HG02852 (cell line): ENCODE measurements around the gene HYCC2.
"Not testable (repeated sequence)": the region's sequence is repeated elsewhere in the genome, so short reads cannot be mapped to it uniquely, and the experiment has no call there.

Experiments used
- ATAC-seq: cut with Tn5 transposase; IDR thresholded peaks from one replicate; pipeline ENCODE4 v1.9.1; 2021; ENCODE audit warnings: mild to moderate bottlenecking, moderate library complexity; ENCODE audit not compliant: unreplicated experiment

HYCC2 gene

DNA sequence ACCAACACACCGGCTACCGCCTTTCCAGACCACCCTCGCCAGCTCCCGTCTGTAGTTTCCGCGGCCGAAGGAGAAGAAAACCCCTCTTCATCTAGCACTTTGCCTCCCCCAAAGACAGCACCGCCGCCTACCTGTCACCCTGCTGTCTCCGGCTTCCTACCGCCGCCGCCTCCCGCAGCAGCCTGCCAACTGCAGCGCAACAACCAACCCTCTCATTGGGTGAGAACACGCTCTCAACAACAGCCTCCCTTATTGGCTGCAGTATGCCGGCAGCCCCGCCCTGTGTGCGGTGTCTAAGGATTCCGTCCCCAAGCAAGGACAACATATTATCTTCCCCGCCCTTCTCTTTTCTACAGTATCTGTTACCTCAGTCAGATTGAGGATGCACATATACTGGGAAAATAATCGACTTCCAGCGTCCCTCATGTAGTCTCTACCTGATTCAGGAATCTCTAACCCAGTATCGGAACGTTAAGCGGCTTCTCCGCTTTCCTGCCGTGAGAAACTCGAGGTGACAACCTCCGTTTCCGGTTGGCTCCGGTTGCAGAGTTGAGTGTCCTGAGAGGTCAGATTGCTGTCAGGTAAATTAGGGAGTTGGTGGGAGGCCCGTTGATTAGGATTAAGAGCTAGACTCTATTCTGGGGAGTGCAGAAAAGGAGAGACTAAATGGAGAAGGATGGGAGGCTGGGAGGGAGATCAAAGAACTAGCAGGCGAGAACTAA lies at the start of gene HYCC2, which contains the start of gene NDUFB3:
HYCC2 (minus strand) TSS at position 193 of the 722 bp plus-strand sequence. CDS start 47,662 bp downstream, outside the sequence.
NDUFB3 (plus strand) TSS at position 523 of the 722 bp plus-strand sequence. CDS start 6,882 bp downstream, outside the sequence.
- ATAC-seq = peak; percentile 99

DNA sequence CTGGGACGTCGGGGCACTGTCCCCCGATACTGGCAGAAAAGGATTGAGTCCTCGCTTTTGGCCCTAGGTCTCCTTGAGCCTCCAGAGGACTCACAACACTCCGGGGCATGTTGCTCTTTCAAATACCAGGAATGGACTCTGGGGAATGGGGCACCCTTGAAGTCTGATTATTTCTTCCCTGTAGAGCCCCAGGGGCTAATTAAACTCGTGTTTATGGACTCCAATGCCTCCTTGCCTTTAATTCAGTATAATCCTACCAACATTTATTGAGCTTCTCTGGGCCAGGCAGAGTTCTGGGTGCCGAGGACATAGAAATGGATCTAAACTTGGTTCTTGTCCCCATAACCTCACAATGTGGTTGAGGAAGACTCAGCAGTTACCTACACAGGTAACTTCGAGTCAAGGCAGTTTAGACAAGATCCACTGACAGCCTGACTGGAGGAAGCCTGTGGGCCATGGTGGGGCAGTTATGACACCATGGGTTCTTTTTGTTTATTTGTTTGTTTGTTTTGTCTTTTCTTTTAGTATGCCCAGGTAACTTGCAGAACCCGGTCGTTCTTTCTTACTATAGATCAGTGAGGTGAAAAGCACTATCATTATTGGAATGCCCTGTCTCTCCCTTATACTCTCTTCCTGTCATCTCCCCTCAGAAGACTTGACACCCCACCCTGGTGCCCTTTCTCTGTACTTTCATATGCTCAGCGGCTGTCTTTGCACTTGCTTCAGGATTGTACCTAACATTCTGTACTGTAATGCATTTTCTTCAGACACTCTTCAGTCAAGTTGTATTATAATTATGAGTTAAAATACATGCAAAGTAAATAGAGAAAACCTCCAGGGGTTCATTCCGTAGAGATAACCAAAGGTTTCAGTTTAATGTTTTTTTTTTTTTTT lies 47.7 kb upstream of the HYCC2 start:
- ATAC-seq = no peak

DNA sequence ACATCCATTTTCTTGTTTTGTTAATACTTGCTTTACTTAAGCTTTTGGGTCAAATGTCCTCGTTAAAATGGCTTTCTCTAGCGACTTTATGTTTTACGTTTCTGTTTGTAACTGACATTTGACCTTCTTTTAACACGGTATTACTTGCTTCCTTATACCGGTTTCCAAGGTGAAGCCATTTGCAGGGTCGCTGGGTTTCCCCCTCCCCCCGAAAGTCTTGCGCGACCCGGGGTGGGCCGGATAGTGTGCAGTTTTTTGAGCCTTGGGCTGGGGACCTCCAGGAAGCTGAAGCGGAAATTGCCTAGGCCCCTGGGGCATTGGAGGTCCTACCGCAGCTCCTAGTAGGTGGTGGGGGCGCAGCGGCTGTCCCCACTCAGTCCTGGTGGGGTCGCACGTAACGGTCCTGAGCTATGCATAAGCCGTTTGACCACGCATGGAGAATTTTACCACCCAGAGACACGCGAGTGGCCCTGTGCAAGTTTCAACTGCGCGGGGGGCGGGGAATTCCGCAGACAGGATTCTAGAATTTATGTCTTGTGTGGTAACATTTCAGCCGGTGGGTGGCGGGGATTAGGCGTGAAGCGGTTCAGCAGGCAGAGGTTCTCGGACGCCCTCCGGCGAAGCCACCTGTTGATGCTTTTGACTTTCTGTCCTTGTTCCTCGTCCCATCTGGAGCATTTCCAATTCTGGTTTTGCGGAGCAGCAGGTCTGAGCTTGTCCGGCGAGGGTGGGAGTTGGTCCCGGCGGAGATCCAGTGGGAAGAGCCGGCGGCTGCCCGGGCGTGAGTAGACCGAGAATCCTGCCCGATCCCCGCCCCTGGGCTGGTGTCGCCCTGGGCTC lies 46.9 kb upstream of the HYCC2 start:
- peak; percentile 48 for ATAC-seq

DNA sequence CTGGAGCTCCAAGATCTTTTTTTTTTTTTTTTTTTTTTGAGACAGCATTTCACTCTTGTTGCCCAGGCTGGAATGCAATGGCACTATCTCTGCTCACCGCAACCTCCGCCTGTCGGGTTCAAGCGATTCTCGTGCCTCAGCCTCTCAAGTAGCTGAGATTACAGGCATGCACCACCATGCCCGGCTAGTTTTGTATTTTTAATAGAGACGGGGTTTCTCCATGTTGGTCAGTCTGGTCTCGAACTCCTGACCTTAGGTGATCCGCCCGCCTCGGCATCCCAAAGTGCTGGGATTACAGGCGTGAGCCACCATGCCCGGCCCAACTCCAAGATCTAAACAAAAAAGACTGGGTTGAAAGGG lies 46.2 kb upstream of the HYCC2 start:
- ATAC-seq = not testable (repeated sequence)

DNA sequence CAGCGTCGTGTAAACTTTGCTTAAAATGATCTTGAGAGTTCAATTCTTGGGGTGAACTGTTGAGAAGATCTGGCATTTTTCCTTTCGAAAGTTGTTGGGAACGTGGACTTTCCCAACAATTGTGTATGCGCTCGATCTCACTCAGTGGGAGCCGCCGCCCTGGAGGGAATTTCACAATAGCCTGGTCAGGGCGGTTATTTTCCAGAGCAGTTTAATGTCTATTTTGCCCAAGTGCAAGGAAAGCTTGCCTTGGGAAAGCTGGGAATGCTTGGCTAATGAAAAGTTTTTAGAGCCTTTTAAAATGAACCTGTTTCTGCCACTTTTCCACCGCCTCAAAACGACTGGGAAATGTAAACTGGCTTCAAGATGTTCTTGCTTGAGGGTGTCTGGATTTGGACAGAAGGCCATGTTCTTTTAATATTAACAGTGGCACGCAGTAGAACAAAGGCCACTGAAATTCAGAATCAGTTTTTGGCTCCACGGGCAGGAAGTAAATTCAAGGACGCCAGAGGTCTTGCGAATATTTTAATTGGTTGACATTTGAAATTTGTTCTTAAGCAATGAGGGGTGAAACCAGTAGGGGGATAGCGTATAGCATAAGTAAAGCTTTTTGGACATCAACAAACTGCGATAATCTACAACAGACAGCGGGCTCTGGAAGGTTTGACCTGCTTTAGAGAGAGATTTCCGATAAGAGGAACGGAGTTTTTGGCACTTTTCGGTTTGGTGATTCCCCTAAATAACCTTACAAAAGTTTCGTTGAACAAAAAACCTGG lies 45.7 kb upstream of the HYCC2 start:
- no peak for ATAC-seq

DNA sequence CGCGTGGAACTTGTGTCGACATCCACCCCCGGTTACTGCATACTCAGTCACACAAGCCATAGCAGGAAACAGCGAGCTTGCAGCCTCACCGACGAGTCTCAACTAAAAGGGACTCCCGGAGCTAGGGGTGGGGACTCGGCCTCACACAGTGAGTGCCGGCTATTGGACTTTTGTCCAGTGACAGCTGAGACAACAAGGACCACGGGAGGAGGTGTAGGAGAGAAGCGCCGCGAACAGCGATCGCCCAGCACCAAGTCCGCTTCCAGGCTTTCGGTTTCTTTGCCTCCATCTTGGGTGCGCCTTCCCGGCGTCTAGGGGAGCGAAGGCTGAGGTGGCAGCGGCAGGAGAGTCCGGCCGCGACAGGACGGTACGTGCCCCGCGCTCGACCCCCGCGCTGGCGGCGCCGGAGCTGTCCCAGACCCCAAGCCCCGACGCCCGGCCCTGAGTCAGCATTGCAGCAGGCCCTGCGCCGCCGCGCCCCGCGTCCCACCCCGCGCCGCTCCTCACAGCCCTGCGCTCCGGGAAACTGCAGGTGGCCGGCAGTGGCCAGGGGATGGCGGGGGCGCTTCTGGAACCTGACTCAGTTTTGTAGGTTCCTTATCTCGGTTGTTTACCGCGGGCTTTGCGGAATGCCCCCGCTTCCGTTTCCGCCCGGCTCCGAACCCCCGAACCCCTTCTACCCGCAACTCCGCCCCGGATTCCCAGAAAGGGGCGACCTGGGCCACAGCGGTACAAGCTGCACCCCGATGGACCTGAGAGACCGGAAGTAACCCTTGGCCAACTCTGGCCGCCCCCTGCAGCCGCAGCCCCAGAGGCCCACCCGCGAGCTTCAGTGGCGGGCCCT lies 44.9 kb upstream of the HYCC2 start, which contains the start of gene CFLAR:
CFLAR (plus strand) TSS at position 50 of the 844 bp plus-strand sequence. CDS start 13,702 bp downstream, outside the sequence.
- ATAC-seq = peak; percentile 40

DNA sequence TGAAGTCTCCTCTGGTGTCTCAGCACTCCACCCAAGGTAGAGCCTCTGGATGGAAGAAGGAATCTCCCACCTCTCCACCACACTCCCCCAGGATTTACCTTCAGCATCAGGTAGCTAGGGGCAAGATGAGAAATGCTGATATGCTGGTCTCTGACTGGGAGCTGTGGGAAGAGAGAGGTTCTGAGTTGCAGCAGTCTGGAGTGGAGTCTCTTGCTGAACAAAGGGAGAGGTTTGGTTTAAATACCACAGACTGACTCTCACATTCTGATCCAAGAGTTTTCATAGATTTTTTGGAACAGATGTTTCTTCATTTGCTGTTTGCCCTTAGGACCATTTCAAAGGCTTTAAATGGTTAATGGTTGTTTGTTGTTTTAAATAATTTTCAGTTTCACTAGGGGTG lies 43.4 kb upstream of the HYCC2 start:
- no peak for ATAC-seq

DNA sequence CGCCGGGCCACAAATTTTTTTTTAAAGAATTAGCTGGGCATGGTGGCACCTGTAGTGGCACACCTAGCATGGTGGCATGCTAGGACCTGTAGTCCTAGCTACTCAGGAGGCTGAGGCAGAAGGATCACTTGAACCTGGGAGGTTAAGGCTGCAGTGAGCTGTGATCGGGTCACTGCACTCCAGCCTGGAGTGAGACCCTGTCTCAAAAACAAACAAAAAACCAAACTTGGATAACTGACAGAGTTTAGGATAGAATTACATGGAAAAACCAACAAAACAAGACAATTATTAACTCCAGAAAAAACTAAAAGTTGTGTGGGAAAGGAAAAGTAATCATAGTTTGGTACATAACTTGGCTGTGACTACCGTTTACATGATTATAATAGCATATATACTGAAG lies 42.9 kb upstream of the HYCC2 start:
- ATAC-seq = no peak

DNA sequence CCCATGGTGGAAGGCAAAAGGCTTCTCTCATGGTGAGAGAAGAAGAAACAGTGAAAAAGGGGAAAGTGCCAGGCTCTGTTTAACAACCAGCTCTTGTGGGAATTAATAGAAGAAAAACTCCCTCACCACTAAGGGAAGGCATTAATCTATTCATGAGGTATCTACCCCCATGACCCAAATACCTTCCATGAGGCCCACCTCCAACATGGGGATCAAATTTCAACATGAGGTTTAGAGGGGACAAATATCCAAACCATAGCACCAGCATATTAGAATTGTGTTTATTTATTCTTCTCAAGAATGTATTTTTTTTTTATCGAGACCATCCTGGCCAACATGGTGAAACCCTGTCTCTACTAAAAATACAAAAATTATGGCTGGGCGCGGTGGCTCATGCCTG lies 39.6 kb upstream of the HYCC2 start:
- ATAC-seq = no peak

DNA sequence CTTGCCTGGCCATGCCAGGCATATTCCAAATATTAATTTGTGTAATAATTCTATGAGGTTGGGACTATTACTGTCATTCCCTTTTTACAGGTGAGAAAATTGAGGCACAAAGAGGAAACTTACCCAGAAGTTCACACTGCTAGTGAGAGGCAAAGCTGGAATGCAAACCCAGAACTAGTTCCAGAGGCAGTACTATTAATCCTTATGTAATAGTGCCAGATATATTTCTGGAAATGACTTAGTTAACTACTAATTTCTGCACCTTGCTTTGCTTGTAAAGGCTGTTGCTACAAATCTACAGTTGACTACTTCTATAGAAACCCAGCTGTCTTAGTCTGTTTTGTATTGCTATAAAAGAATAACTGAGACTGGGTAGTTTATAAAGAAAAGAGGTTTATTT lies 39.1 kb upstream of the HYCC2 start:
- ATAC-seq = no peak

DNA sequence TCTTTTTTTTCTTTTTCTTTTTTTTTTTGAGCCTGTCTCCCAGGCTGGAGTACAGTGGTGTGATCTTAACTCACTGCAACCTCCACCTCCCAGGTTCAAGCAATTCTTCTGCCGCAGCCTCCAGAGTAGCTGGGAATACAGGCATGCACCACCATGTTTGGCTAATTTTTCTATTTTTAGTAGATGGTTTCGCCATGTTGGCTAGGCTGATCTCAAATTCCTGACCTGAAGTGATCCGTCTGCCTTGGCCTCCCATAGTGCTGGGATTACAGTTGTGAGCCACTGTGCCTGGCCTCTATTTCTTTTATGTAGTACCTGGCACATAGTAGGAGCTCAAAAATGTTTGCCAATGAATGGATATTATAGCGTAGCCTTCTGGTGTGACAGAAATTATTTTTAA lies 37.7 kb upstream of the HYCC2 start:
- no peak for ATAC-seq

DNA sequence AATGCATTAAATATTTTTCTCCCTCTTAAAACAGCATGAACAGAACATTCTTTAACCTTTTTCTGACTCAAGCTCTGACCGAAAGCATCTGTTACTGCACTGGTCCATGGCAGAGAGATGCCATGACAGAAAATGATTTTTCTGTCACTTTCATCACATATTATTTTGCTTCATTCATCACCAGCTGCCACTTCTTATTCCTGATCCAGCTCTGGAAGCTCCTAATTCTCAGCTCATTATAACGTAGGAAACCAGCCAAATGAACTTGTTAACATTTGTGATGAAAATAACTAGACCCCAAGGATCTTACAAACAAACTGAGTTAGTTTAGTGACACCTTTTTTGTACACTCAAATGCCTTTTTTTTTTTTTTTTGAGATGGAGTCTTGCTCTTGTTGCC lies 36.9 kb upstream of the HYCC2 start:
- no peak for ATAC-seq

DNA sequence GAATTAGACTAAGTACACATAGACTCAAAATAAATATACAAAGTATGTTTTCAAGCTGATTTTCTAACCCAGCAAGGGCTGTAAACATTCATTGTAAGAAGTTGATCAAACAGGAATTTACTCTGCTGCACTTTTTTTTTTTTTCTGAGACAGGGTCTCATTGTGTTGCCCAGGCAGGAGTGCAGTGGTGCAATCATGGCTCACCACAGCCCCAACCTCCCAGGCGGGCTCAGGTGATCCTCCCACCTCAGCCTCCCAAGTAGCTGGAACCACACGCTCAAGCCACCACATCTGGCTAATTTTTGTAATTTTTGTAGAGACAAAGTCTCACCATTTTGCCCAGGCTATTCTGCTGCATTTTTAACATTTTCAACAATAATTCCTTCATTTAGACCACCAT lies 36.2 kb upstream of the HYCC2 start:
- ATAC-seq = no peak

DNA sequence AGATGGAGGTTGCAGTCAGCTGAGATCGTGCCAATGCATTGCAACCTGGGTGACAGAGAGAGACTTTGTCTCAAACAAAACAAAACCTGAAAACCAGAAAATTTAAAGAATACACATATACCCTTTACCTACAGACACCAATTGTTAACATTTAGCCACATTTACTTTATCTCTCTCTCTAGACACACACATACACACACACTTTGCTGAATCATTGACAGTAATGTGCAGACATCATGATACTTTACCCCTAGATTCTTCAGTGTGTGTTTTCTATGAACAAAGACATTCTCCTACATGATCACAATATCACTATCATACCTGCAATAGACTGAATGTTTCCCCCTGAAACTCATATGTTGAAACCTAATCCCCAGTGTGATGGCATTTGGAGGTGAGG lies 34.3 kb upstream of the HYCC2 start:
- no peak for ATAC-seq

DNA sequence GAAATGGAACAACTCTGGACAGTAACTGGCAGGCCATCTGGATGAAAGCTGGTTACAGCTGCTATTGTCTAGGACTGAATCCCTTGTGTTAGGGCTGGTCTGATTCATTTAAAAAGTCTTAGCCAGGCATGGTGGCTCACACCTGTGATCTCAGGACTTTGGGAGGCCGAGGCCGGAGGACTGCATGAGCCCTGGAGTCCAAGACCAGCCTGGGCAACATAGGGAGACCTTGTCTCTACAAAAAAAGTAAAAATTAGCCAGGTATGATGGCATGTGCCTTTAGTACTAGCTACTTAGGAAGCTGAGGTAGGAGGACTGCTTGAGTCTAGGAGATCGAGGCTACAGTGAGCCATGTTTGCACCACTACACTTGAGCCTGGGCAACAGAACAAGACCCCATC lies 29.0 kb upstream of the HYCC2 start:
- ATAC-seq = no peak

DNA sequence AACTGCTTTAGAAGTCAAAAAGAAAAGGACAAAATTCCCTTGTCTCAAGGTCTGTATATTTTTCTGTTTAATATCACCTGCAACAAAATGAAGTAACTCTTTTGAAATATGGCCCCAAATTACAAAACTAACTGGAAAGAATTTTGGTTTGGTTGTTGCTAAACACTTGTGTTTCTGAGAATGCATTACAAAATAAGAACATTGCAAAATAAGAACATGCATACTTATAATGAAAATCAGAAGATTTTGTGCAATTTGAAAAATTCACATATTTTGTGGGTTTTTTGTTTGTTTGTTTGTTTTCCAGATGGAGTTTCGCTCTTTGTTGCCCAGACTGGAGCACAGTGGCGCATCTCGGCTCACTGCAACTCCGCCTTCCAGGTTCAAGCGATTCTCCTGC lies 22.1 kb upstream of the HYCC2 start:
- ATAC-seq = no peak

DNA sequence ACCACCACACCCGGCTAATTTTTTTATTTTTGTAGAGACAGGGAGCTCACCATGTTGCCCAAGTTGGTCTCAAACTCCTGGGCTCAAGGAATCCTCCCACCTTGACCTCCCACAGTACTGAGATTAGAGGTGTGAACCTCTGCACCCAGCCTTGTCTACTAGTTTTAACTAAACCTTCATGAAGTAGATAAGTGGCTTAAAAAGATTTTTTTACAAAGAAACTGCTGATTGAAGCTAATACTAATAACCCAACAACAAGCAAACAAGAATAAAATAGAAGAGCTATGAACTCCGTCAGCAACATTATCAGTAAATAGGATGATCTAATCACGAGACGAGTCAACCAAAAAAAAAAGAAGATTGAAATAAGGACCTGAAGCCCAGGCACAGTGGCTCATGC lies 19.1 kb upstream of the HYCC2 start:
- ATAC-seq = no peak

DNA sequence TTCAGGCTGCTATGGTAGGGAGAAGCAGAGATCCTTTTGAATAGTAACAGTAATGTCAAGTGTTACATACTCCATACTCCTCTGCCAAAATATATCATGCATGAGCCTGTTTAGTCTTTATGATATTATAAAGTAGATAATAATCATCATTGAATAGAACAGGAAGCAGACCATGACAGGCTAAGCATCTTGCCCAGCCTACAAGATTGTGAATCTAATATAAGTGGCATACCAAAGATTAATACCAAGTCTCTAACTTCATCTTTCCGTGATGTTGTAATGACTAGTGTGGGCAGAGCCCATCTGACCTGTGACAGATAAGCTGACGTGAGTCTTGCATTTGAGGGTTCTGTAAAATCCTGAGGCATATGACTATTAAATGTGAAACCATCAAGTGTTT lies 13.4 kb upstream of the HYCC2 start:
- no peak for ATAC-seq

DNA sequence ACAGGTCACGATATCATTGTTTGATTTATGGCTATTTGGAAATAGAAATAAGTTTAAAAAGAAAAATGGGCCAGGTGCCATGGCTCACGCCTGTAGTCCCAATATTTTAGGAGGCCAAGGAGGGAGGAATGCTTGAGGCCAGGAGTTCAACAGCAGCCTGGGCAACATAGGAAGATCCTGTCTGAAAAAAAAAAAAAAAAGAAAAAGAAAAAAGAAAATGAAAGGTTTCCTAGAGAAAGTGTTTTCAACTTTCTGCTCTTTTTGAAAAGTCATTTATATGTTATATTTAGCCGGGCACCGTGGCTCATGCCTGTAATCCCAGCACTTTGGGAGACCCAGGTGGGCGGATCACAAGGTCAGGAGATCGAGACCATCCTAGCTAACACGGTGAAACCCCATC lies 3.5 kb upstream of the HYCC2 start:
- ATAC-seq = no peak
